ENCODE data around the gene TMEM161B.
"Not testable (repeated sequence)": the region's sequence is repeated elsewhere in the genome, so short reads cannot be mapped to it uniquely, and the experiment has no call there.

Gene TMEM161B

GRCh38 chr5:88248743-88249540 lies 19.7 kb downstream of the TMEM161B start:
- no peak for DNase-seq (ENCODE audit: low read depth)

- DNase-seq (ENCODE audit: low read depth): no peak
Observed at GRCh38 chr5:88248094-88248493, 20.6 kb downstream of the TMEM161B start.

GRCh38 chr5:88245893-88246244 lies 22.8 kb downstream of the TMEM161B start:
- no peak for DNase-seq (ENCODE audit: low read depth)

GRCh38 chr5:88245241-88245892 lies 23.3 kb downstream of the TMEM161B start:
- DNase-seq (ENCODE audit: low read depth): no peak

- DNase-seq (ENCODE audit: low read depth): peak; percentile 9
Observed at GRCh38 chr5:88244686-88245085, 24.0 kb downstream of the TMEM161B start.

- DNase-seq (ENCODE audit: low read depth): not testable (repeated sequence)
Observed at GRCh38 chr5:88243493-88243892, 25.2 kb downstream of the TMEM161B start.

- DNase-seq (ENCODE audit: low read depth): no peak
Observed at GRCh38 chr5:88238732-88239131, 29.9 kb downstream of the TMEM161B start.

GRCh38 chr5:88236866-88237642 lies 31.6 kb downstream of the TMEM161B start:
- DNase-seq (ENCODE audit: low read depth): peak; percentile 56

GRCh38 chr5:88235828-88236227 lies 32.8 kb downstream of the TMEM161B start:
- no peak for DNase-seq (ENCODE audit: low read depth)

- DNase-seq (ENCODE audit: low read depth): no peak
Observed at GRCh38 chr5:88235346-88235745, 33.3 kb downstream of the TMEM161B start.

- DNase-seq (ENCODE audit: low read depth): no peak
Observed at GRCh38 chr5:88230546-88231066, 38.0 kb downstream of the TMEM161B start.

- no peak for DNase-seq (ENCODE audit: low read depth)
Observed at GRCh38 chr5:88226881-88227450, 41.7 kb downstream of the TMEM161B start.

GRCh38 chr5:88214655-88215054 lies 54.0 kb downstream of the TMEM161B start:
- DNase-seq (ENCODE audit: low read depth): no peak

GRCh38 chr5:88207575-88207974 lies 61.1 kb downstream of the TMEM161B start:
- DNase-seq (ENCODE audit: low read depth): no peak

GRCh38 chr5:88203981-88204750 lies 64.5 kb downstream of the TMEM161B start:
- peak; percentile 21 for DNase-seq (ENCODE audit: low read depth)

- no peak for DNase-seq (ENCODE audit: low read depth)
Observed at GRCh38 chr5:88195636-88196035, 73.0 kb downstream of the TMEM161B start.

- DNase-seq (ENCODE audit: low read depth): no peak
Observed at GRCh38 chr5:88193896-88194295, 74.7 kb downstream of the TMEM161B start.

GRCh38 chr5:88190106-88190834 lies 78.4 kb downstream of the TMEM161B start:
- no peak for DNase-seq (ENCODE audit: low read depth)

- not testable (repeated sequence) for DNase-seq (ENCODE audit: low read depth)
Observed at GRCh38 chr5:88189484-88189883, 79.2 kb downstream of the TMEM161B start.

- DNase-seq (ENCODE audit: low read depth): no peak
Observed at GRCh38 chr5:88188458-88189132, 80.0 kb downstream of the TMEM161B start.

Data from EH (cell line).